ENCODE measurements around the gene SELP. TPM values are rescaled to one million over a fixed set of nuclear protein-coding genes. Genes with fewer than 3 reads are reported as not detected.

SELP gene
- total RNA-seq, 1 donor from 2014 or later, result 0.60 TPM

- POLR2A ChIA-PET, result interaction anchor here (0.6 kb wide), 1 partner anchor 61 kb away, joined by 3 read pairs; no protein-coding TSS in a partner anchor
Measured at GRCh38 chr1:169631249-169631648, 1.3 kb upstream of the SELP start.

GRCh38 chr1:169624912-169625311 is 5.0 kb downstream of the SELP start:
- intact Hi-C loops (cut with micrococcal nuclease), result loop anchor here (2.0 kb wide), 1 partner anchor 14 kb away; no protein-coding TSS in a partner anchor
- ChIA-PET POLR2A (no interaction called here), CTCF (no interaction called here)
- DNase-seq, result no peak
- ATAC-seq (ENCODE audit: low read depth), result no peak
- Mint-ChIP-seq H3K4me3 (no peak overlapping the region), H3K36me3 (ENCODE audit: low read depth) (no peaks in the 10 kb centered on the region), H3K4me1 (no peaks in the 10 kb centered on the region), H3K27ac (no peak overlapping the region), H3K27me3 (no peaks in the 10 kb centered on the region), H3K9me3 (no peaks in the 10 kb centered on the region)
- TF ChIP-seq CTCF (IDR thresholded peaks at IDR 0.05), result no peak

More at GRCh38 chr1:169631249-169631648, 1.3 kb upstream of the SELP start:
- no peak for TF ChIP-seq CTCF (IDR thresholded peaks at IDR 0.05)
- no peaks in the 10 kb centered on the region for H3K27me3 Mint-ChIP-seq
- DNase-seq (no peak), ATAC-seq (ENCODE audit: low read depth) (no peak)
- H3K4me1 Mint-ChIP-seq, result no peaks in the 10 kb centered on the region
- CTCF ChIA-PET, result no interaction called here
- H3K27ac Mint-ChIP-seq, result no peak overlapping the region
- H3K9me3 Mint-ChIP-seq, result peaks cover 20% of the 10 kb centered on the region
- no peak overlapping the region for H3K4me3 Mint-ChIP-seq
- intact Hi-C loops (cut with micrococcal nuclease), result no loop called here
- H3K36me3 Mint-ChIP-seq (ENCODE audit: low read depth), result peaks cover 14% of the 10 kb centered on the region

GRCh38 chr1:169624122-169624521 is 5.8 kb downstream of the SELP start:
- CTCF ChIA-PET, result no interaction called here
- Mint-ChIP-seq H3K4me1 (no peaks in the 10 kb centered on the region), H3K9me3 (no peaks in the 10 kb centered on the region), H3K27me3 (no peaks in the 10 kb centered on the region), H3K36me3 (ENCODE audit: low read depth) (no peaks in the 10 kb centered on the region), H3K27ac (no peak overlapping the region), H3K4me3 (no peak overlapping the region)
- ATAC-seq (ENCODE audit: low read depth), result no peak
- TF ChIP-seq CTCF (IDR thresholded peaks at IDR 0.05), result no peak
- no peak for DNase-seq
- intact Hi-C loops (cut with micrococcal nuclease), result loop anchor here (2.0 kb wide), 1 partner anchor 13 kb away; no protein-coding TSS in a partner anchor
- POLR2A ChIA-PET, result no interaction called here

GRCh38 chr1:169623132-169623926 is 6.6 kb downstream of the SELP start:
- no peak for ATAC-seq (ENCODE audit: low read depth)
- intact Hi-C loops (cut with micrococcal nuclease), result no loop called here
- Mint-ChIP-seq H3K27me3 (no peaks in the 10 kb centered on the region), H3K4me1 (no peaks in the 10 kb centered on the region), H3K9me3 (no peaks in the 10 kb centered on the region), H3K36me3 (ENCODE audit: low read depth) (no peaks in the 10 kb centered on the region), H3K4me3 (no peak overlapping the region), H3K27ac (no peak overlapping the region)
- no peak for DNase-seq
- ChIA-PET POLR2A (no interaction called here), CTCF (no interaction called here)
- no peak for TF ChIP-seq CTCF (IDR thresholded peaks at IDR 0.05)

- H3K27ac Mint-ChIP-seq, result no peak overlapping the region
- no peaks in the 10 kb centered on the region for H3K4me1 Mint-ChIP-seq
- H3K36me3 Mint-ChIP-seq (ENCODE audit: low read depth), result no peaks in the 10 kb centered on the region
- no peak for ATAC-seq (ENCODE audit: low read depth)
- POLR2A ChIA-PET, result no interaction called here
- H3K4me3 Mint-ChIP-seq, result no peak overlapping the region
- intact Hi-C loops (cut with micrococcal nuclease), result no loop called here
- DNase-seq, result no peak
- no peak for TF ChIP-seq CTCF (IDR thresholded peaks at IDR 0.05)
- H3K9me3 Mint-ChIP-seq, result no peaks in the 10 kb centered on the region
- CTCF ChIA-PET, result no interaction called here
- no peaks in the 10 kb centered on the region for H3K27me3 Mint-ChIP-seq
Measured at GRCh38 chr1:169620565-169620964, 9.4 kb downstream of the SELP start.

All from activated B cell treated with CpG ODN at 0.5 μM for 24 hours (primary cell).